ENCODE results near the gene PIP5K1B.

DNA sequence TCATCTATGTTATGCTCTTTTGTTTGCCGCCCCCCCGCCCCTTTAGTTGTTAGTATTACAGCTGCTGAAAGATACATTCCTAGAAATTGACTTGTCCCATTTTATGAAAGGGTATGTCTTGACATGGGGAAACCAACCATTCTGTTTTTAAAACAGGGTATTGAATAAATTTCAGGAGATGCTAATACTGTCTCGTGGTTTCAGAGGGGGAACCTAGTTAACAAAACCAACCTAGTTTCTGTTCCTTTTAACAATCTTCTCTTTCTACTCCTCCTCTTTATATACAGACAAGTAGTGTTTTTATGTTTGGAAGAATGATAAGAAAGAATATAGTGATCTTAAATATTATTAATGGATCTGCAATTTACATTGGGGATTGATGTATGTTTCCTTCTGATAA, 3.5 kb downstream of the PIP5K1B start:
- TF ChIP-seq RARB (CRISPR knock-in tag; IDR thresholded peaks at IDR 0.05): no peak
- TF ChIP-seq, protein P1, sequence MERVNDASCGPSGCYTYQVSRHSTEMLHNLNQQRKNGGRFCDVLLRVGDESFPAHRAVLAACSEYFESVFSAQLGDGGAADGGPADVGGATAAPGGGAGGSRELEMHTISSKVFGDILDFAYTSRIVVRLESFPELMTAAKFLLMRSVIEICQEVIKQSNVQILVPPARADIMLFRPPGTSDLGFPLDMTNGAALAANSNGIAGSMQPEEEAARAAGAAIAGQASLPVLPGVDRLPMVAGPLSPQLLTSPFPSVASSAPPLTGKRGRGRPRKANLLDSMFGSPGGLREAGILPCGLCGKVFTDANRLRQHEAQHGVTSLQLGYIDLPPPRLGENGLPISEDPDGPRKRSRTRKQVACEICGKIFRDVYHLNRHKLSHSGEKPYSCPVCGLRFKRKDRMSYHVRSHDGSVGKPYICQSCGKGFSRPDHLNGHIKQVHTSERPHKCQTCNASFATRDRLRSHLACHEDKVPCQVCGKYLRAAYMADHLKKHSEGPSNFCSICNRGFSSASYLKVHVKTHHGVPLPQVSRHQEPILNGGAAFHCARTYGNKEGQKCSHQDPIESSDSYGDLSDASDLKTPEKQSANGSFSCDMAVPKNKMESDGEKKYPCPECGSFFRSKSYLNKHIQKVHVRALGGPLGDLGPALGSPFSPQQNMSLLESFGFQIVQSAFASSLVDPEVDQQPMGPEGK (CRISPR knock-in tag; IDR thresholded peaks at IDR 0.05; ENCODE audit: borderline replicate concordance): no peak

All from SK-N-SH treated with all-trans-retinoic acid at 6 μM for 48 hours (cell line).